ENCODE data around the gene CBFA2T2.

DNA sequence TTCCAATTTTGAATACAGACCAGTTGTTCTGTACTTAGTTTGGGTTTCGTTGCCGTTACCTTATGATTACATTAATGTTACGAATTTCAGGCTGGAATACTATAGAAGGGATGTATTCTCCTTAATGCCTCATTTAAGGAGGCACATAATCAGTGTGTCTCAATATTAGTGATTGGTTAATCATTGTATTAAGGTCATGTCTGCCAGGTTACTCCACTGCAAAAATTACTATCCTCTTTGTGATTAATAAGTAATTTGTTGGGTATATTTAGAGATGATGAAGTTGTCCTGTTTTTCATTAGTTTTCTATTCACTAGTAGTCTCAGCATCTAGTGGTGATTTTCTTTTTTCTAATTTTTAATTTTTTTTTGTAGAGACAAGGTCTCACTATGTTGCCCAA is 66.3 kb downstream of the CBFA2T2 start:
- TF ChIP-seq, protein P1, sequence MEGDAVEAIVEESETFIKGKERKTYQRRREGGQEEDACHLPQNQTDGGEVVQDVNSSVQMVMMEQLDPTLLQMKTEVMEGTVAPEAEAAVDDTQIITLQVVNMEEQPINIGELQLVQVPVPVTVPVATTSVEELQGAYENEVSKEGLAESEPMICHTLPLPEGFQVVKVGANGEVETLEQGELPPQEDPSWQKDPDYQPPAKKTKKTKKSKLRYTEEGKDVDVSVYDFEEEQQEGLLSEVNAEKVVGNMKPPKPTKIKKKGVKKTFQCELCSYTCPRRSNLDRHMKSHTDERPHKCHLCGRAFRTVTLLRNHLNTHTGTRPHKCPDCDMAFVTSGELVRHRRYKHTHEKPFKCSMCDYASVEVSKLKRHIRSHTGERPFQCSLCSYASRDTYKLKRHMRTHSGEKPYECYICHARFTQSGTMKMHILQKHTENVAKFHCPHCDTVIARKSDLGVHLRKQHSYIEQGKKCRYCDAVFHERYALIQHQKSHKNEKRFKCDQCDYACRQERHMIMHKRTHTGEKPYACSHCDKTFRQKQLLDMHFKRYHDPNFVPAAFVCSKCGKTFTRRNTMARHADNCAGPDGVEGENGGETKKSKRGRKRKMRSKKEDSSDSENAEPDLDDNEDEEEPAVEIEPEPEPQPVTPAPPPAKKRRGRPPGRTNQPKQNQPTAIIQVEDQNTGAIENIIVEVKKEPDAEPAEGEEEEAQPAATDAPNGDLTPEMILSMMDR (IDR thresholded peaks at IDR 0.05) = no peak
- TF ChIP-seq EP300 (IDR thresholded peaks at IDR 0.05) (no peak), POLR2A (IDR thresholded peaks at IDR 0.05) (no peak)
